Activated T-helper 1 cell treated with Interleukin-2 at 50 U/mL for 16 hours (primary cell): ENCODE results near the gene LRMDA.
"Not testable (repeated sequence)": the region's sequence is repeated elsewhere in the genome, so short reads cannot be mapped to it uniquely, and the experiment has no call there.

Source experiments
- DNase-seq: peaks from one replicate; pipeline ENCODE4 v3.0.0-alpha.2; 2020; ENCODE audit warnings: low read depth

LRMDA gene

GRCh38 chr10:75613685-75614504, 182.5 kb downstream of the LRMDA start:
- DNase-seq: no peak

- DNase-seq: no peak
Observed at GRCh38 chr10:75616076-75616475, 184.7 kb downstream of the LRMDA start.

- no peak for DNase-seq
Observed at GRCh38 chr10:75616874-75617478, 185.6 kb downstream of the LRMDA start.

GRCh38 chr10:75617485-75618155, 186.2 kb downstream of the LRMDA start:
- DNase-seq: no peak

- no peak for DNase-seq
Observed at GRCh38 chr10:75619635-75620034, 188.2 kb downstream of the LRMDA start.

- DNase-seq: no peak
Observed at GRCh38 chr10:75620356-75620755, 188.9 kb downstream of the LRMDA start.

GRCh38 chr10:75621003-75621402, 189.6 kb downstream of the LRMDA start:
- not testable (repeated sequence) for DNase-seq

GRCh38 chr10:75622503-75622902, 191.1 kb downstream of the LRMDA start:
- no peak for DNase-seq

- DNase-seq: no peak
Observed at GRCh38 chr10:75623310-75624093, 192.1 kb downstream of the LRMDA start.

GRCh38 chr10:75624638-75625037, 193.2 kb downstream of the LRMDA start:
- DNase-seq: no peak

GRCh38 chr10:75630746-75631145, 199.3 kb downstream of the LRMDA start:
- DNase-seq: no peak

GRCh38 chr10:75632805-75633462, 201.5 kb downstream of the LRMDA start:
- DNase-seq: no peak

GRCh38 chr10:75633568-75633967, 202.1 kb downstream of the LRMDA start:
- DNase-seq: no peak

GRCh38 chr10:75634947-75635346, 203.5 kb downstream of the LRMDA start:
- DNase-seq: no peak

- DNase-seq: no peak
Observed at GRCh38 chr10:75638752-75639151, 207.3 kb downstream of the LRMDA start.

- DNase-seq: no peak
Observed at GRCh38 chr10:75639736-75640135, 208.3 kb downstream of the LRMDA start.

GRCh38 chr10:75640381-75640780, 209.0 kb downstream of the LRMDA start:
- no peak for DNase-seq

GRCh38 chr10:75640803-75641202, 209.4 kb downstream of the LRMDA start:
- no peak for DNase-seq

GRCh38 chr10:75643405-75643804, 212.0 kb downstream of the LRMDA start:
- no peak for DNase-seq

- no peak for DNase-seq
Observed at GRCh38 chr10:75643944-75644692, 212.7 kb downstream of the LRMDA start.

GRCh38 chr10:75645704-75646103, 214.3 kb downstream of the LRMDA start:
- DNase-seq: no peak
